Measurements from ENCODE around the gene ZNF688.

ZNF688 gene

GRCh38 chr16:30565526-30565925, 6.0 kb downstream of the ZNF688 start:
- peaks cover 0 to 14% of the 10 kb centered on the region in 2 donors for H3K4me1 ChIP-seq (ENCODE audit: control insufficient read depth in 1 of 2, insufficient read depth in 2 of 2, low read length in 2 of 2)
- no peaks in the 10 kb centered on the region for H3K27me3 ChIP-seq (ENCODE audit: low read depth, low read length)
- H3K4me3 ChIP-seq (ENCODE audit: low read depth in 1 of 2, low read length in 2 of 2), result no peak overlapping the region
- no peaks in the 10 kb centered on the region for H3K9me3 ChIP-seq (ENCODE audit: control insufficient read depth in 1 of 2, low read length in 2 of 2)
- H3K27ac ChIP-seq (ENCODE audit: low read length), result no peak overlapping the region
- H3K36me3 ChIP-seq (ENCODE audit: control insufficient read depth in 1 of 2, insufficient read depth in 2 of 2, low read length in 2 of 2), result no peaks in the 10 kb centered on the region

GRCh38 chr16:30562021-30562420, 9.5 kb downstream of the ZNF688 start:
- peaks cover 0 to 10% of the 10 kb centered on the region in 2 donors for H3K4me1 ChIP-seq (ENCODE audit: control insufficient read depth in 1 of 2, insufficient read depth in 2 of 2, low read length in 2 of 2)
- H3K36me3 ChIP-seq (ENCODE audit: control insufficient read depth in 1 of 2, insufficient read depth in 2 of 2, low read length in 2 of 2), result no peaks in the 10 kb centered on the region
- peak overlapping the region in 1 of 2 donors; percentile 65 for H3K4me3 ChIP-seq (ENCODE audit: low read depth in 1 of 2, low read length in 2 of 2)
- H3K9me3 ChIP-seq (ENCODE audit: control insufficient read depth in 1 of 2, low read length in 2 of 2), result no peaks in the 10 kb centered on the region
- H3K27ac ChIP-seq (ENCODE audit: low read length), result no peak overlapping the region
- no peaks in the 10 kb centered on the region for H3K27me3 ChIP-seq (ENCODE audit: low read depth, low read length)

- Histone ChIP-seq H3K36me3 (ENCODE audit: control insufficient read depth in 1 of 2, insufficient read depth in 2 of 2, low read length in 2 of 2) (no peaks in the 10 kb centered on the region), H3K4me1 (ENCODE audit: control insufficient read depth in 1 of 2, insufficient read depth in 2 of 2, low read length in 2 of 2) (peaks cover 0 to 13% of the 10 kb centered on the region in 2 donors), H3K27me3 (ENCODE audit: low read depth, low read length) (no peaks in the 10 kb centered on the region), H3K4me3 (ENCODE audit: low read depth in 1 of 2, low read length in 2 of 2) (peak overlapping the region; percentile 55 to 65), H3K27ac (ENCODE audit: low read length) (peak overlapping the region; percentile 23), H3K9me3 (ENCODE audit: control insufficient read depth in 1 of 2, low read length in 2 of 2) (no peaks in the 10 kb centered on the region)
These were observed 10.3 kb downstream of the ZNF688 start for GRCh38 chr16:30561089-30561816.

- peaks cover 0 to 17% of the 10 kb centered on the region in 2 donors for H3K4me1 ChIP-seq (ENCODE audit: control insufficient read depth in 1 of 2, insufficient read depth in 2 of 2, low read length in 2 of 2)
- H3K27me3 ChIP-seq (ENCODE audit: low read depth, low read length), result no peaks in the 10 kb centered on the region
- no peak overlapping the region for H3K4me3 ChIP-seq (ENCODE audit: low read depth in 1 of 2, low read length in 2 of 2)
- no peak overlapping the region for H3K27ac ChIP-seq (ENCODE audit: low read length)
- H3K36me3 ChIP-seq (ENCODE audit: control insufficient read depth in 1 of 2, insufficient read depth in 2 of 2, low read length in 2 of 2), result peaks cover 3 to 10% of the 10 kb centered on the region in 2 donors
- no peaks in the 10 kb centered on the region for H3K9me3 ChIP-seq (ENCODE audit: control insufficient read depth in 1 of 2, low read length in 2 of 2)
These were observed 11.8 kb downstream of the ZNF688 start for GRCh38 chr16:30559690-30560089.

- peaks cover 3 to 10% of the 10 kb centered on the region in 2 donors for H3K36me3 ChIP-seq (ENCODE audit: control insufficient read depth in 1 of 2, insufficient read depth in 2 of 2, low read length in 2 of 2)
- peak overlapping the region; percentile 60 for H3K27ac ChIP-seq (ENCODE audit: low read length)
- peaks cover 0 to 17% of the 10 kb centered on the region in 2 donors for H3K4me1 ChIP-seq (ENCODE audit: control insufficient read depth in 1 of 2, insufficient read depth in 2 of 2, low read length in 2 of 2)
- H3K4me3 ChIP-seq (ENCODE audit: low read depth in 1 of 2, low read length in 2 of 2), result peak overlapping the region; percentile 53 to 85
- H3K9me3 ChIP-seq (ENCODE audit: control insufficient read depth in 1 of 2, low read length in 2 of 2), result no peaks in the 10 kb centered on the region
- no peaks in the 10 kb centered on the region for H3K27me3 ChIP-seq (ENCODE audit: low read depth, low read length)
These were observed 12.6 kb downstream of the ZNF688 start for GRCh38 chr16:30558789-30559377.

- Histone ChIP-seq H3K36me3 (ENCODE audit: control insufficient read depth in 1 of 2, insufficient read depth in 2 of 2, low read length in 2 of 2) (peaks cover 3 to 10% of the 10 kb centered on the region in 2 donors), H3K27me3 (ENCODE audit: low read depth, low read length) (no peaks in the 10 kb centered on the region), H3K4me1 (ENCODE audit: control insufficient read depth in 1 of 2, insufficient read depth in 2 of 2, low read length in 2 of 2) (peaks cover 2 to 20% of the 10 kb centered on the region in 2 donors), H3K9me3 (ENCODE audit: control insufficient read depth in 1 of 2, low read length in 2 of 2) (no peaks in the 10 kb centered on the region), H3K4me3 (ENCODE audit: low read depth in 1 of 2, low read length in 2 of 2) (peak within 1 kb of the TSS; percentile 66 to 85), H3K27ac (ENCODE audit: low read length) (peak within 1 kb of the TSS; percentile 72)
These were observed 13.3 kb downstream of the ZNF688 start, which contains the start of gene ZNF764 for GRCh38 chr16:30557957-30558788. ZNF764 (minus strand) TSS chr16:30558374; CDS start chr16:30558182, 192 bp downstream.

- H3K4me3 ChIP-seq (ENCODE audit: low read depth in 1 of 2, low read length in 2 of 2), result peak overlapping the region; percentile 66 to 85
- peak overlapping the region; percentile 72 for H3K27ac ChIP-seq (ENCODE audit: low read length)
- H3K27me3 ChIP-seq (ENCODE audit: low read depth, low read length), result no peaks in the 10 kb centered on the region
- H3K4me1 ChIP-seq (ENCODE audit: control insufficient read depth in 1 of 2, insufficient read depth in 2 of 2, low read length in 2 of 2), result peaks cover 6 to 20% of the 10 kb centered on the region in 2 donors
- H3K36me3 ChIP-seq (ENCODE audit: control insufficient read depth in 1 of 2, insufficient read depth in 2 of 2, low read length in 2 of 2), result peaks cover 9 to 15% of the 10 kb centered on the region in 2 donors
- no peaks in the 10 kb centered on the region for H3K9me3 ChIP-seq (ENCODE audit: control insufficient read depth in 1 of 2, low read length in 2 of 2)
These were observed 13.9 kb downstream of the ZNF688 start for GRCh38 chr16:30557707-30557956.

GRCh38 chr16:30556125-30556473, 15.4 kb downstream of the ZNF688 start:
- H3K4me3 ChIP-seq (ENCODE audit: low read depth in 1 of 2, low read length in 2 of 2), result no peak overlapping the region
- no peak overlapping the region for H3K27ac ChIP-seq (ENCODE audit: low read length)
- H3K4me1 ChIP-seq (ENCODE audit: control insufficient read depth in 1 of 2, insufficient read depth in 2 of 2, low read length in 2 of 2), result peaks cover 6 to 17% of the 10 kb centered on the region in 2 donors
- H3K27me3 ChIP-seq (ENCODE audit: low read depth, low read length), result no peaks in the 10 kb centered on the region
- peaks cover 10 to 17% of the 10 kb centered on the region in 2 donors for H3K36me3 ChIP-seq (ENCODE audit: control insufficient read depth in 1 of 2, insufficient read depth in 2 of 2, low read length in 2 of 2)
- H3K9me3 ChIP-seq (ENCODE audit: control insufficient read depth in 1 of 2, low read length in 2 of 2), result no peaks in the 10 kb centered on the region

- H3K27me3 ChIP-seq (ENCODE audit: low read depth, low read length), result no peaks in the 10 kb centered on the region
- no peak overlapping the region for H3K4me3 ChIP-seq (ENCODE audit: low read depth in 1 of 2, low read length in 2 of 2)
- peaks cover 6 to 14% of the 10 kb centered on the region in 2 donors for H3K4me1 ChIP-seq (ENCODE audit: control insufficient read depth in 1 of 2, insufficient read depth in 2 of 2, low read length in 2 of 2)
- no peak overlapping the region for H3K27ac ChIP-seq (ENCODE audit: low read length)
- H3K36me3 ChIP-seq (ENCODE audit: control insufficient read depth in 1 of 2, insufficient read depth in 2 of 2, low read length in 2 of 2), result peaks cover 10 to 17% of the 10 kb centered on the region in 2 donors
- no peaks in the 10 kb centered on the region for H3K9me3 ChIP-seq (ENCODE audit: control insufficient read depth in 1 of 2, low read length in 2 of 2)
These were observed 16.0 kb downstream of the ZNF688 start for GRCh38 chr16:30555315-30556124.

- no peak overlapping the region for H3K27ac ChIP-seq (ENCODE audit: low read length)
- H3K9me3 ChIP-seq (ENCODE audit: control insufficient read depth in 1 of 2, low read length in 2 of 2), result no peaks in the 10 kb centered on the region
- H3K27me3 ChIP-seq (ENCODE audit: low read depth, low read length), result no peaks in the 10 kb centered on the region
- H3K4me1 ChIP-seq (ENCODE audit: control insufficient read depth in 1 of 2, insufficient read depth in 2 of 2, low read length in 2 of 2), result peaks cover 6 to 14% of the 10 kb centered on the region in 2 donors
- no peak overlapping the region for H3K4me3 ChIP-seq (ENCODE audit: low read depth in 1 of 2, low read length in 2 of 2)
- peaks cover 10 to 17% of the 10 kb centered on the region in 2 donors for H3K36me3 ChIP-seq (ENCODE audit: control insufficient read depth in 1 of 2, insufficient read depth in 2 of 2, low read length in 2 of 2)
These were observed 16.8 kb downstream of the ZNF688 start for GRCh38 chr16:30554557-30555314.
